ENCODE data around the gene DHX16.
A peak's percentile ranks its signal among the peaks of the same experiment; 100 is the strongest.

The DHX16 gene

DNA sequence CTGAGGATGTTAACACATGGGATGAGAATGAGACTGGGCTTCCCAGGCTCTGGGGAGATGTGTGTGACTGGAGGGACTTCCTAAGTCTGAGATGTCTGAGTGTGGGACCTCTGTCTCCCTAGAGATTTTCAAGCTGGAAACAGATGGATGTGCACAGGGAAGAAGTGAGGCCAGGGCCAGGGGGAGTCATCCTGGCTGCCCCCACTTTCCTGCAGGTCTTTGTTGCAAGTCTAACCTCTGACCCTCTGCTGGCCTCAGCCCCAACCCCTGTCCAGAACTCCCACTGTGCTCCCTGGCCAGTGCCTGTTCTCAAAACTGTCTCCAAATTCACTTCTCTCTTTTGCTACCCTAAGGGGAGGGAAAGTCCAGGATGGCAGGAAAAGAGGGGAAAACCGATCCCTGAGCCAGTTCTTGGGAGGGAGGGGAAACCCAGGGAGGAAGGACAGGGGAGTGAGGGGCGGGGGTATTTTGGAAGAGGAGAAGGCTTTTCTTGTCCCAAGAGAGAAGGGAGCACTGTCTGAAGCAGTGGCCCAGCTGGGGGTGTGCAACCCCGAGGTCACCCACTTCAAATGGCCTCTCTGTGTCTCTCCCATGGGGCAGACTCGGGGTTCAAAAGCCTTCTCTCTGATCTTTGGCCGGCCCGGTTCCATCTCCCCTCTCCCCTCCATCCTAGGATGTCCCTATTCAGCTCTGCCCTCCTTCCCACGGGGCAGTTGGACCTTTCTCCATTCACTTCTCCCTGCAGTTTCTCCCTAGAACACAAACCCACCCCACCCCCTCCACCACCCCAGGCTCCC is 10.6 kb upstream of the DHX16 start:
- no peak overlapping the region for H3K9ac ChIP-seq
- no peaks in the 10 kb centered on the region for H3K9me3 ChIP-seq (ENCODE audit: control insufficient read depth, low read length)
- no peaks in the 10 kb centered on the region for H3K79me2 ChIP-seq
- H3K27ac ChIP-seq = peak overlapping the region; percentile 59
- H3K4me3 ChIP-seq (ENCODE audit: low read depth, low read length) = peak overlapping the region; percentile 37
- H2AFZ ChIP-seq = no peak overlapping the region
- no peaks in the 10 kb centered on the region for H3K27me3 ChIP-seq (ENCODE audit: control insufficient read depth, insufficient read depth, low read length)
- H3K36me3 ChIP-seq (ENCODE audit: control insufficient read depth, insufficient read depth, low read length) = no peaks in the 10 kb centered on the region
- no peaks in the 10 kb centered on the region for H3K4me1 ChIP-seq
- peak overlapping the region; percentile 39 for H3K4me2 ChIP-seq (ENCODE audit: low read length)
- TF ChIP-seq, protein P1, sequence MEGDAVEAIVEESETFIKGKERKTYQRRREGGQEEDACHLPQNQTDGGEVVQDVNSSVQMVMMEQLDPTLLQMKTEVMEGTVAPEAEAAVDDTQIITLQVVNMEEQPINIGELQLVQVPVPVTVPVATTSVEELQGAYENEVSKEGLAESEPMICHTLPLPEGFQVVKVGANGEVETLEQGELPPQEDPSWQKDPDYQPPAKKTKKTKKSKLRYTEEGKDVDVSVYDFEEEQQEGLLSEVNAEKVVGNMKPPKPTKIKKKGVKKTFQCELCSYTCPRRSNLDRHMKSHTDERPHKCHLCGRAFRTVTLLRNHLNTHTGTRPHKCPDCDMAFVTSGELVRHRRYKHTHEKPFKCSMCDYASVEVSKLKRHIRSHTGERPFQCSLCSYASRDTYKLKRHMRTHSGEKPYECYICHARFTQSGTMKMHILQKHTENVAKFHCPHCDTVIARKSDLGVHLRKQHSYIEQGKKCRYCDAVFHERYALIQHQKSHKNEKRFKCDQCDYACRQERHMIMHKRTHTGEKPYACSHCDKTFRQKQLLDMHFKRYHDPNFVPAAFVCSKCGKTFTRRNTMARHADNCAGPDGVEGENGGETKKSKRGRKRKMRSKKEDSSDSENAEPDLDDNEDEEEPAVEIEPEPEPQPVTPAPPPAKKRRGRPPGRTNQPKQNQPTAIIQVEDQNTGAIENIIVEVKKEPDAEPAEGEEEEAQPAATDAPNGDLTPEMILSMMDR (IDR thresholded peaks at IDR 0.05) = no peak

DNA sequence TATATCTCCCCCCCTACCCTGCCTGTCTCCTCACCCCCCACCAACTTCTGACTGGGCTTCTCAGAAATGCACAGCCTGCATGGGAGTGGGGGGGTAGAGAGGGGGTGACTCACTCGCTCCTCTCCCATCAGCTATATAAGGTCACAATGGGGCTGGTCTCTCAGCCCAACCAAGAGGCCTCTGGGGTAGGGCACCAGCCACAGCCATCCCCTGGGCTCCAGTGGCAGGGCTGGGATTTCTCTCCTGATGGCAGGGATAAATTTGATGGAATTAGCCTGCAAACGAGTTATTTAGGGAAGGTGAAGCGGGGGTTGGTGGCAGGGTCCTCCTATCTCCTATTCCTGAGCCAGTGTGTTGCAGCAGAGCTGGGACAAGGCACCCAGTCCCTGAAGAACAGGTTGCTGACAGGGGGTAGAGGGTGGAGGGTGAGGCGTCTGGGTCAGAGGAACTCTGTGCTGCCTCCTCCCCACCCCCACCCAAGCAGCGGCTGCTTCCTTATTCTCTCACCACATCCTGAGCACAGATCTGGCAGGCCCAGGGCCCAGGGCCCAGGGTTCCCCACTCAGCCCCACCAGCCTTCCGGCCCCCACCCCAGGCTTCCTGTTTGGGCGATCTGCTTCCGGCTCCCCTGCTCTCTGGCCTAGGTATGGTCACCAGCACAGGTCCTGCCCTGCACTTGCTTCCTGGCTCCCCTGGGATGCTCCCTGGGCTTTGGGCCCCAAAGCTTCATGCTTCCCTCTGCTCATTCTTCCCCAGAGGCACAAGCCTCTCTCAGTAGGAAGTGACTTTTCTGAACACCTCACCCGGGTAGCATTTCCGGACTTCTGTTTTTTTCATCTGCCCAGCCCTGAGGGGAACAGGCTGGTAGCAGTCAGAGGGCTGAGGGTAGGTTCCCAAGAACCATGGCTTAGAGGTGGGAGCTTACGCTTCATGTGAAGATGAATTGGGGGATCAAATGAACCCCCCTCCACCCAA is 9.6 kb upstream of the DHX16 start:
- Histone ChIP-seq H3K4me2 (ENCODE audit: low read length) (peak overlapping the region; percentile 30), H3K4me3 (ENCODE audit: low read depth, low read length) (peak overlapping the region; percentile 37), H3K9ac (no peak overlapping the region), H2AFZ (no peak overlapping the region), H3K36me3 (ENCODE audit: control insufficient read depth, insufficient read depth, low read length) (no peaks in the 10 kb centered on the region), H3K79me2 (no peaks in the 10 kb centered on the region), H3K4me1 (no peaks in the 10 kb centered on the region), H3K27ac (peak overlapping the region; percentile 59), H3K9me3 (ENCODE audit: control insufficient read depth, low read length) (no peaks in the 10 kb centered on the region), H3K27me3 (ENCODE audit: control insufficient read depth, insufficient read depth, low read length) (no peaks in the 10 kb centered on the region)
- TF ChIP-seq, protein P1 (IDR thresholded peaks at IDR 0.05) = no peak

DNA sequence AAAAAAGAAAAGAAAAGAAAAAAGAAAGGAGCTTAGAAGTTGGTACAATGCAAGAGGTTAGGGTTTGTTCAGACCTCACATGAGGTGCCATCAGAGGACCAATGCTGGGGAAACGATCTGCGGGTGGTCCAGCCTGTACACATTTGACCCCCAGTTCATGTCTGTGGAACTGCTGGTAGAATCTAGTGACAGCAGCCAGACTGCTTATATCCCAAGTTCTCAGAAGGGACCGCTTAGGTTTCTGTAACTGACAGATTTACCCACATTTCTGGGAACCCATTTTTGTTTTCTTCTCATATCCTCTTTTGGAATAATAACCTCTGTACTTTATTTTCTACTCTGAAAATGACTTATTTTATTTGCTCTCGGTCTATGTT is 8.9 kb upstream of the DHX16 start:
- Histone ChIP-seq H3K36me3 (ENCODE audit: control insufficient read depth, insufficient read depth, low read length) (no peaks in the 10 kb centered on the region), H3K27me3 (ENCODE audit: control insufficient read depth, insufficient read depth, low read length) (no peaks in the 10 kb centered on the region), H3K27ac (no peak overlapping the region), H2AFZ (no peak overlapping the region), H3K4me3 (ENCODE audit: low read depth, low read length) (no peak overlapping the region), H3K9me3 (ENCODE audit: control insufficient read depth, low read length) (no peaks in the 10 kb centered on the region), H3K4me2 (ENCODE audit: low read length) (no peak overlapping the region), H3K4me1 (no peaks in the 10 kb centered on the region), H3K79me2 (no peaks in the 10 kb centered on the region), H3K9ac (no peak overlapping the region)
- TF ChIP-seq, protein P1 (IDR thresholded peaks at IDR 0.05) = no peak

DNA sequence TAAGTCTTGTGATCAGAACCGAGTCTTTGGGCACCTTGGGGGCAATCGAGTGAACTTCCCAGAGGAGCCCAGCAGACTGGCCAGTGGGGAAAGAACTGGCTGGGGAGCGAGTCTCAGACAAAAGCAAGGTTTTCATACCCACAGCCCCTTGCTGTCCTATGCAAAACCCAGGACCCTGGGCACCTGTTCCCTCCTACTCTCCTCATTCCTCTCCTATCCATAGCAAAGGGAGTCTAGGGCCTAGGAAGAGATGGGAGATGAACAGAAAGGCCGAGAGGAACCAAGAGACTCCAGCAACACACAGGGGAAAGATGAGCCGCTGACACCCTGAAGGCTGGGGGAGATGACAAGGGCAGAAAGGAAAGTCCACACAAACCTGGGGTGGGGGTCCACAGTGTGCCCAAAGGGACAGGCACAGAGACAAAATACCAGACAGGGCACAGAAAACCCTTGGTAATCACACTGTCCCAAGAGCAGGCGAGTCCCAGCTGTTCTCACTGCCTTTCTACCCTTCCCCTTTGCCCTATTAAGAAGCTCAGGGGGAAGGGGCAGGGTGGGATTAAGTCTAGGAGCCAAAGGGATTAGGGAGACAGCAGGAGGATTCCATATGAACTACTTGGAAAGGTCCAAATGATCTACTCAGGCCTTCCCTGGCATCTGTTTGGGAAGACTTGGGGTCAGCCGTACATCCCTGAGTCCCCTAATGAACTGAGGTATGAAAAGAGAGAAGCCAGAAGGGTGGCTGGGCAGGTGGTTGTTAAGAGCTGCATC is 7.1 kb upstream of the DHX16 start:
- TF ChIP-seq, protein P1 (IDR thresholded peaks at IDR 0.05) = no peak
- H3K79me2 ChIP-seq = no peaks in the 10 kb centered on the region
- H3K27me3 ChIP-seq (ENCODE audit: control insufficient read depth, insufficient read depth, low read length) = no peaks in the 10 kb centered on the region
- no peak overlapping the region for H2AFZ ChIP-seq
- no peak overlapping the region for H3K4me2 ChIP-seq (ENCODE audit: low read length)
- no peaks in the 10 kb centered on the region for H3K36me3 ChIP-seq (ENCODE audit: control insufficient read depth, insufficient read depth, low read length)
- no peak overlapping the region for H3K27ac ChIP-seq
- H3K4me1 ChIP-seq = no peaks in the 10 kb centered on the region
- no peaks in the 10 kb centered on the region for H3K9me3 ChIP-seq (ENCODE audit: control insufficient read depth, low read length)
- no peak overlapping the region for H3K4me3 ChIP-seq (ENCODE audit: low read depth, low read length)
- no peak overlapping the region for H3K9ac ChIP-seq

All from parathyroid adenoma (tissue), 2 donors.